HG03196 (cell line): ENCODE measurements around the gene ZBTB1.
"Not testable (repeated sequence)": the region's sequence is repeated elsewhere in the genome, so short reads cannot be mapped to it uniquely, and the experiment has no call there.

Experiments
- ATAC-seq: cut with Tn5 transposase; IDR thresholded peaks from one replicate; pipeline ENCODE4 v1.9.1; 2021; ENCODE audit not compliant: unreplicated experiment

ZBTB1 gene

DNA sequence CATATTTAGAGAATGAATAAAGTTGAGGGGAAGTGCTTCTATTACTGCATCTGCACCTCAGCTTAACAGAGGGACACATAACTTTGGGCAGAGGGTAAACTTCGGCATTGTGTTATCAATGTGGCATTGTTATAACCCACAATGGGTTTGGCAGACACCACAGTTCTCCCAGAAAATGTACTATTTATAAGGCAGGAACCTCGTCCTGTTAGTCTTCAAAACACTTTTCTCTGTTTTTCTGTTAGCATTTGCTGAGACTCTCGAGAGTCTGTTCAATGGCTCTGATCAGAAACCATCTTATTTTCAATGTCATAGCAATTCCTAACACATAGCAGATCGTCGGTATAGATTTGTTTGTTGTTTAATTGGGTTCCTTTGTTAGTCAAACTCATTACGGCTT lies 59.1 kb downstream of the ZBTB1 start:
- no peak for ATAC-seq

DNA sequence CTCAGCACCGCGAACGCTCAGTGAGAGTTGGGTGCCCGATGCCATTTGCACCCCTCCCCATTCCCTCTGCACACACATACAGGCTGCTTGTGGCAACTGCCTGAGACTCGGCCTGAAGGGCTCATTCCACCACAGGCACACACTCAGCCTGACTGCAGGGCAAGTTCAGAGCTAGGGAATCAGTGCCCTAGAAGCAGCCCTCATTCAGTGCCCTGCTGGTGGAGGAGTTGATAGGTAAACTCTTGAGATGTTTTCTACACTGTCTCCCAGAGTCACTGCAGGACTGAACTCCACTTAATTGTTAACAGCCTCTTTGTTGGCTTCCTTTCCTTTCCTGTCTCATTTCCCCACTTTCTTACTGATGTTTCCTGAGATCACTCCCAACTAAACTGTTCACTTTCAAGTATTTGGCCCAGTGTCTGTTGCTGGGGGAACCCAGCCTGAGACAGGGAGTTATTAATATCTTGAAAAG lies 62.1 kb downstream of the ZBTB1 start:
- ATAC-seq, result no peak

DNA sequence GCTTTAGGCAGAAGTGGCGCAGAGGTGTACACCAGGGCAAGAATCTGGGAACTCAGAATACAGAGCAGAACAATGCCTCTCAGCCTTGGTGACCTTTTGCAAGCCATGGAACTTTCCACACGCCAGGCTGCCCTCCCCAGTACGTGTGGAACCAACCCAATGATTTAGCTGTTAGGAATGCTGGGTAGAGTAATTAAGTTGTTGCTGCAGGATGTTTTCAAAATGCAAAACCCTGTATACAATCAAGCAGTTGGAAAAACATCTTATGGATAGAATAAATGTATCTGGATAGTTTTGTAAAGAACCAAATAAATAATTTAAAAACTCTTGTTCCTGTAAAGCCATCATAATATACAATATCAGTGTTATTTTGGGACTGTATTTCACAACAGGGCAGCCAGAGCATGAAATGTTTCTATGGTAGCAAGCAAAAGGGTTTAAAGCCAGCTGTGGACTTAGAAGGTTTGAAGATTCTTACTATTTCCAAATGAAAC lies 64.6 kb downstream of the ZBTB1 start:
- ATAC-seq, result no peak

DNA sequence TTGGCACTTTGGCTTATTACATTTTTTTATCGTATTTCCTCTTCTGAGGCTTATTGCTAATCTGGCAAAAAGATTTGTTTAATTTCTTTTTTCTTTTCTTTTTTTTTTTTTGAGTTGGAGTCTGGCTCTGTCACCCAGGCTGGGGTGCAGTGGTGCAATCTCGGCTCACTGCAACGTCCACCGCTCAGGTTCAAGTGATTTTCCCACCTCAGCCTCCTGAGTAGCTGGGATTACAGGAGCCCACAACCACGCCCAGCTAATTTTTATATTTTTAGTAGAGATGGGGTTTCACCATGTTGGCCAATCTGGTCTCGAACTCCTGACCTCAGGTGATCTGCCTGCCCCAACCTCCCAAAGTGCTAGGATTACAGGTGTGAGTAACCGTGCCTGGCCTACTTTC lies 65.1 kb downstream of the ZBTB1 start:
- not testable (repeated sequence) for ATAC-seq

DNA sequence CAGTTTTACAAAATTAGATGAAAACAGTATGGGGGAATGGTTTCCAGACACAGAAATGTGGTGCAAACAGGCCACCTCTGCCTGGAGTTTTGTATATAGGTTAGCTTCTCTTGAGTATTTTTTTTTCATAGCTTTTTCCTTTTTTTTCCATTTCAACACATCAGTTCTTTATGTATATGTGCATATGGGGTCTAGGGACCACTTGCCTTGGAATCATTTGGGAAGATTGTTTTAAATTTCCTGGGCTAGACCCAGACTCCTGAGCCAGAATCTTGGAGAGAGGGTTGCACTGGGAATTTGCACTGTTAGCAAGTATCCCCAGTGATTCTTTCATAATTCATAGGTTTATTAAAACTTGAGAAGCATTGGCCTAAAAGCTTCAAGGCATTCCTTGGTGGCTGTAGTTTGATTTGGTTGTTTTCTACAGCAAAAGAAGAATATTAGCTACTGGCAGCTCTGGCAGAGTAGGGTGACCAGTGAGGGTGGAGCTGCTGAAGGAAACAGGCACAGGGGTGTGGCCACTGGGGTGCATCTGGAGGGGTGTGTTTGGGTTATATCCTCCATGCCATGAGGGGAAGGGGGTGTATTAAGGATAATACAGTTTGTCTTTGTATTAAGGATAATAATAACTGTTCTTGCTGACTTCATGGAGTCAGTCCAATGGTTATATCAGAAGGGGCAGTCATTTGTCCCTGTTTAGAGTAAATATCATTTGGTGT lies 68.0 kb downstream of the ZBTB1 start:
- no peak for ATAC-seq

DNA sequence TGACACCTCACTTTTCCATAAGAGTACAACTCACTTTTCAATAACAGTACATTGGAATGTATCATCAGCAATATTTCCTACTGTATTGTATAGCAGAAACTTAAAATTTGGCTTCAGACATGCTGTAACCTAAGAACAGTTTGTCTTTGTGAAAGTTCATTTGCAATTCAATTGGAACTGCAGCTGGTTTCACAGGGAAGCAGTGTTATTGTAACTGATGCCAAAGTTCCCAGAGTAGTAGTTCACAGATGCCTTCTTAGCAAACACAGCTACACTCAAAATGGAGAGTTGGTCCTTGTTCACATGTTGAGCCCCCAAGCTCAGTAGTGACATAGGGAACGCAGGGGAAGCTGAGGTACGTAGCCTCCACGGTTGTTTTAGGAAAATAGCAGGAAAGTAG lies 68.5 kb downstream of the ZBTB1 start:
- no peak for ATAC-seq
